ENCODE results near the gene BTN1A1. TPM values are rescaled to one million over a fixed set of nuclear protein-coding genes. Genes with fewer than 3 reads are reported as not detected.

The BTN1A1 gene
- total RNA-seq (0.53 and 0.74 TPM in 2 replicates), polyA plus RNA-seq (0.22 and 0.42 TPM in 2 replicates), polyA minus RNA-seq (0.71 and 0.94 TPM in 2 replicates)
- 1.1 TPM for total RNA-seq (2013)

GRCh38 chr6:26500102-26500501, at the start of gene BTN1A1:
TSS of gene BTN1A1 (plus strand) at chr6:26500303. CDS start at chr6:26501287, 984 bp downstream.
- H3K36me3 ChIP-seq (replicated peaks in 1 of 2; ENCODE audit: control extremely low read depth in 1 of 2, control insufficient read depth in 1 of 2, extremely low read depth in 1 of 2, insufficient read depth in 2 of 2, low read length in 1 of 2): no peaks in the 10 kb centered on the region
- H3K27ac ChIP-seq (ENCODE audit: low read length in 2 of 2): no peak within 1 kb of the TSS
- H3K4me2 ChIP-seq (replicated peaks; ENCODE audit: low read depth, low read length, poor library complexity, severe bottlenecking): peak within 1 kb of the TSS; percentile 79
- POLR2A ChIA-PET: interaction anchor here (1.3 kb wide), 1 partner anchor 20 kb away, joined by 3 read pairs; no protein-coding TSS in a partner anchor
- Mint-ChIP-seq H3K4me3 (peak within 1 kb of the TSS; percentile 90), H3K27me3 (no peaks in the 10 kb centered on the region), H3K4me1 (peaks cover 27% of the 10 kb centered on the region), H3K9me3 (ENCODE audit: insufficient read depth) (no peaks in the 10 kb centered on the region), H3K27ac (no peak within 1 kb of the TSS)
- intact Hi-C loops (cut with micrococcal nuclease): no loop called here
- TF ChIP-seq EZH2 (IDR thresholded peaks at IDR 0.05; ENCODE audit: borderline replicate concordance, insufficient read depth, low read depth, low read length, poor library complexity, severe bottlenecking): no peak
- TF ChIP-seq, protein P1, sequence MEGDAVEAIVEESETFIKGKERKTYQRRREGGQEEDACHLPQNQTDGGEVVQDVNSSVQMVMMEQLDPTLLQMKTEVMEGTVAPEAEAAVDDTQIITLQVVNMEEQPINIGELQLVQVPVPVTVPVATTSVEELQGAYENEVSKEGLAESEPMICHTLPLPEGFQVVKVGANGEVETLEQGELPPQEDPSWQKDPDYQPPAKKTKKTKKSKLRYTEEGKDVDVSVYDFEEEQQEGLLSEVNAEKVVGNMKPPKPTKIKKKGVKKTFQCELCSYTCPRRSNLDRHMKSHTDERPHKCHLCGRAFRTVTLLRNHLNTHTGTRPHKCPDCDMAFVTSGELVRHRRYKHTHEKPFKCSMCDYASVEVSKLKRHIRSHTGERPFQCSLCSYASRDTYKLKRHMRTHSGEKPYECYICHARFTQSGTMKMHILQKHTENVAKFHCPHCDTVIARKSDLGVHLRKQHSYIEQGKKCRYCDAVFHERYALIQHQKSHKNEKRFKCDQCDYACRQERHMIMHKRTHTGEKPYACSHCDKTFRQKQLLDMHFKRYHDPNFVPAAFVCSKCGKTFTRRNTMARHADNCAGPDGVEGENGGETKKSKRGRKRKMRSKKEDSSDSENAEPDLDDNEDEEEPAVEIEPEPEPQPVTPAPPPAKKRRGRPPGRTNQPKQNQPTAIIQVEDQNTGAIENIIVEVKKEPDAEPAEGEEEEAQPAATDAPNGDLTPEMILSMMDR (IDR thresholded peaks at IDR 0.05): no peak
- H3K9ac ChIP-seq (ENCODE audit: low read length): no peak within 1 kb of the TSS
- ATAC-seq (ENCODE audit: low read depth) (no peak), DNase-seq (no peak)
- H3K4me1 ChIP-seq (ENCODE audit: control insufficient read depth in 2 of 2, insufficient read depth in 2 of 2, low read length in 2 of 2): peaks cover 26 to 27% of the 10 kb centered on the region in 2 donors
- H4K20me1 ChIP-seq (ENCODE audit: control insufficient read depth, insufficient read depth, low read length, poor library complexity, severe bottlenecking): no peaks in the 10 kb centered on the region
- H3K27me3 ChIP-seq (replicated peaks in 1 of 4; ENCODE audit: control extremely low read depth in 1 of 4, control insufficient read depth in 3 of 4, insufficient read depth in 4 of 4, low read length in 3 of 4): peaks cover 0 to 6% (median 0%) of the 10 kb centered on the region in 4 experiments
- 44% methylated on average over 2 of the region's 2 CpGs for WGBS (ENCODE audit: insufficient coverage)
- no peaks in the 10 kb centered on the region for H3K9me3 ChIP-seq (ENCODE audit: control extremely low read depth in 1 of 3, control insufficient read depth in 2 of 3, insufficient read depth in 1 of 3, low read length in 2 of 3)
- CTCF ChIA-PET: interaction anchor here (1.1 kb wide), 2 partner anchors 12 to 19 kb away, joined by 3 read pairs; no protein-coding TSS in a partner anchor
- H3K4me3 ChIP-seq (ENCODE audit: control extremely low read depth in 1 of 5, extremely low read depth in 1 of 5, insufficient read depth in 1 of 5, low read depth in 2 of 5, low read length in 4 of 5): no peak within 1 kb of the TSS
- no peaks in the 10 kb centered on the region for H3K79me2 ChIP-seq (ENCODE audit: control insufficient read depth, insufficient read depth, low read length)
- H2AFZ ChIP-seq (ENCODE audit: insufficient read depth, low read depth, low read length, poor library complexity, severe bottlenecking): peak within 1 kb of the TSS; percentile 73

GRCh38 chr6:26452631-26453235, 47.4 kb upstream of the BTN1A1 start:
- Mint-ChIP-seq H3K27ac (peak overlapping the region; percentile 22), H3K4me1 (peaks cover 31% of the 10 kb centered on the region), H3K9me3 (ENCODE audit: insufficient read depth) (no peaks in the 10 kb centered on the region), H3K4me3 (no peak overlapping the region), H3K27me3 (no peaks in the 10 kb centered on the region)
- no CpG with 5 or more reads among the region's 1 CpG for WGBS (ENCODE audit: insufficient coverage)
- H3K27me3 ChIP-seq (replicated peaks in 1 of 4; ENCODE audit: control extremely low read depth in 1 of 4, control insufficient read depth in 3 of 4, insufficient read depth in 4 of 4, low read length in 3 of 4): no peaks in the 10 kb centered on the region
- H2AFZ ChIP-seq (ENCODE audit: insufficient read depth, low read depth, low read length, poor library complexity, severe bottlenecking): no peak overlapping the region
- no peak overlapping the region for H3K9ac ChIP-seq (ENCODE audit: low read length)
- peaks cover 0 to 42% of the 10 kb centered on the region in 2 experiments for H3K36me3 ChIP-seq (replicated peaks in 1 of 2; ENCODE audit: control extremely low read depth in 1 of 2, control insufficient read depth in 1 of 2, extremely low read depth in 1 of 2, insufficient read depth in 2 of 2, low read length in 1 of 2)
- ChIA-PET POLR2A (no interaction called here), CTCF (interaction anchor here (1.4 kb wide), 1 partner anchor 19 kb away, joined by 3 read pairs; no protein-coding TSS in a partner anchor)
- no peak overlapping the region for H3K4me3 ChIP-seq (ENCODE audit: control extremely low read depth in 1 of 5, extremely low read depth in 1 of 5, insufficient read depth in 1 of 5, low read depth in 2 of 5, low read length in 4 of 5)
- intact Hi-C loops (cut with micrococcal nuclease): no loop called here
- H3K27ac ChIP-seq (ENCODE audit: low read length in 2 of 2): no peak overlapping the region
- H3K9me3 ChIP-seq (ENCODE audit: control extremely low read depth in 1 of 3, control insufficient read depth in 2 of 3, insufficient read depth in 1 of 3, low read length in 2 of 3): no peaks in the 10 kb centered on the region
- no peak for ATAC-seq (ENCODE audit: low read depth)
- peaks cover 6 to 10% of the 10 kb centered on the region in 2 donors for H3K4me1 ChIP-seq (ENCODE audit: control insufficient read depth in 2 of 2, insufficient read depth in 2 of 2, low read length in 2 of 2)
- H3K79me2 ChIP-seq (ENCODE audit: control insufficient read depth, insufficient read depth, low read length): peaks cover 1% of the 10 kb centered on the region
- H4K20me1 ChIP-seq (ENCODE audit: control insufficient read depth, insufficient read depth, low read length, poor library complexity, severe bottlenecking): no peaks in the 10 kb centered on the region
- no peak for DNase-seq
- no peak overlapping the region for H3K4me2 ChIP-seq (replicated peaks; ENCODE audit: low read depth, low read length, poor library complexity, severe bottlenecking)
- TF ChIP-seq, protein P1 (IDR thresholded peaks at IDR 0.05): no peak
- TF ChIP-seq EZH2 (IDR thresholded peaks at IDR 0.05; ENCODE audit: borderline replicate concordance, insufficient read depth, low read depth, low read length, poor library complexity, severe bottlenecking): no peak

Data from B cell (primary cell).